NCI-H446 treated with DMSO at 0.1 percent for 48 hours (cell line): ENCODE measurements around the gene PROC.
A peak's percentile ranks its signal among the peaks of the same experiment; 100 is the strongest.
"Not testable (repeated sequence)": the region's sequence is repeated elsewhere in the genome, so short reads cannot be mapped to it uniquely, and the experiment has no call there.

Experiments used
- DNase-seq: peaks from one replicate; lab custom pipeline; 2025; lab: John Stamatoyannopoulos, UW

The PROC gene

GRCh38 chr2:127427376-127428056 is 9.3 kb downstream of the PROC start:
- no peak for DNase-seq

- DNase-seq: no peak
Measured at GRCh38 chr2:127428057-127428814, 10.0 kb downstream of the PROC start.

GRCh38 chr2:127428815-127429109 is 10.5 kb downstream of the PROC start:
- DNase-seq: no peak

- DNase-seq: no peak
Measured at GRCh38 chr2:127429291-127429690, 11.1 kb downstream of the PROC start.

- no peak for DNase-seq
Measured at GRCh38 chr2:127429844-127430425, 11.7 kb downstream of the PROC start.

- no peak for DNase-seq
Measured at GRCh38 chr2:127431408-127432023, 13.3 kb downstream of the PROC start.

GRCh38 chr2:127434515-127434914 is 16.3 kb downstream of the PROC start:
- no peak for DNase-seq

GRCh38 chr2:127437056-127437455 is 18.8 kb downstream of the PROC start:
- DNase-seq: no peak

- no peak for DNase-seq
Measured at GRCh38 chr2:127437781-127438726, 19.8 kb downstream of the PROC start.

GRCh38 chr2:127439343-127439742 is 21.1 kb downstream of the PROC start:
- no peak for DNase-seq

GRCh38 chr2:127448526-127448925 is 30.3 kb downstream of the PROC start:
- no peak for DNase-seq

- DNase-seq: no peak
Measured at GRCh38 chr2:127449414-127449813, 31.2 kb downstream of the PROC start.

GRCh38 chr2:127449898-127450297 is 31.7 kb downstream of the PROC start:
- no peak for DNase-seq

- DNase-seq: no peak
Measured at GRCh38 chr2:127451981-127452380, 33.8 kb downstream of the PROC start.

GRCh38 chr2:127452423-127452822 is 34.2 kb downstream of the PROC start:
- DNase-seq: not testable (repeated sequence)

GRCh38 chr2:127453013-127453391 is 34.8 kb downstream of the PROC start:
- no peak for DNase-seq

GRCh38 chr2:127453392-127454171 is 35.4 kb downstream of the PROC start:
- DNase-seq: no peak

- DNase-seq: peak; percentile 5
Measured at GRCh38 chr2:127454595-127455565, 36.7 kb downstream of the PROC start.

- no peak for DNase-seq
Measured at GRCh38 chr2:127455566-127456493, 37.6 kb downstream of the PROC start.
